Measurements from ENCODE around the gene SFXN5.

The SFXN5 gene

GRCh38 chr2:72982219-72982618 is 89.3 kb downstream of the SFXN5 start:
- ChIA-PET CTCF (interaction anchor here (2.6 kb wide), 1 partner anchor 8 kb away, joined by 18 read pairs; no protein-coding TSS in a partner anchor), POLR2A (no interaction called here)
- no peak overlapping the region for H3K4me3 ChIP-seq (ENCODE audit: low read depth, low read length)
- no peaks in the 10 kb centered on the region for H3K9me3 ChIP-seq (ENCODE audit: control insufficient read depth, insufficient read depth, low read depth, low read length)
- H3K4me1 ChIP-seq (ENCODE audit: control insufficient read depth, insufficient read depth, low read length): peaks cover 3% of the 10 kb centered on the region; the same call in 1 of the 2 replicates
- H3K27ac ChIP-seq (ENCODE audit: extremely low read depth, low read depth, low read length): no peak overlapping the region
- H3K36me3 ChIP-seq (ENCODE audit: control insufficient read depth in 2 of 2, insufficient read depth in 1 of 2, low read length in 2 of 2): peaks cover 0 to 3% of the 10 kb centered on the region in 2 experiments; a peak in 1 of 3 replicates
- TF ChIP-seq, protein P1, sequence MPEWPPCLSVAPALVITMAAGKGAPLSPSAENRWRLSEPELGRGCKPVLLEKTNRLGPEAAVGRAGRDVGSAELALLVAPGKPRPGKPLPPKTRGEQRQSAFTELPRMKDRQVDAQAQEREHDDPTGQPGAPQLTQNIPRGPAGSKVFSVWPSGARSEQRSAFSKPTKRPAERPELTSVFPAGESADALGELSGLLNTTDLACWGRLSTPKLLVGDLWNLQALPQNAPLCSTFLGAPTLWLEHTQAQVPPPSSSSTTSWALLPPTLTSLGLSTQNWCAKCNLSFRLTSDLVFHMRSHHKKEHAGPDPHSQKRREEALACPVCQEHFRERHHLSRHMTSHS (tag by site-specific recombination; IDR thresholded peaks at IDR 0.05): no peak
- TF ChIP-seq EGR2 (tag by site-specific recombination; IDR thresholded peaks at IDR 0.05; ENCODE audit: low read depth) (no peak), ZFP41 (tag by site-specific recombination; IDR thresholded peaks at IDR 0.05; ENCODE audit: borderline replicate concordance) (no peak)

GRCh38 chr2:72981536-72981935 is 90.0 kb downstream of the SFXN5 start:
- no peak for TF ChIP-seq KLF9 (tag by site-specific recombination; IDR thresholded peaks at IDR 0.05; ENCODE audit: low read depth)
- TF ChIP-seq ZFHX2 (tag by site-specific recombination; conservative IDR thresholded peaks at IDR 0.05): peak; percentile 33
- ChIA-PET POLR2A (interaction anchor here (0.5 kb wide), 1 partner anchor 223 kb away, joined by 3 read pairs; no protein-coding TSS in a partner anchor), CTCF (interaction anchor here (1.0 to 1.5 kb wide), 3 partner anchors 12 to 196 kb away, joined by 3 to 15 read pairs (median 3); no protein-coding TSS in a partner anchor)
- Histone ChIP-seq H3K9me3 (ENCODE audit: control insufficient read depth, insufficient read depth, low read depth, low read length) (no peaks in the 10 kb centered on the region), H3K4me3 (ENCODE audit: low read depth, low read length) (no peak overlapping the region), H3K4me1 (ENCODE audit: control insufficient read depth, insufficient read depth, low read length) (peaks cover 3% of the 10 kb centered on the region; the same call in 1 of the 2 replicates), H3K36me3 (ENCODE audit: control insufficient read depth in 2 of 2, insufficient read depth in 1 of 2, low read length in 2 of 2) (peaks cover 0 to 3% of the 10 kb centered on the region in 2 experiments; a peak in 1 of 3 replicates), H3K27ac (ENCODE audit: extremely low read depth, low read depth, low read length) (no peak overlapping the region)

- CTCF ChIA-PET: interaction anchor here (0.9 to 1.5 kb wide), 4 partner anchors 13 to 197 kb away, joined by 3 to 15 read pairs (median 3); no protein-coding TSS in a partner anchor
- TF ChIP-seq KLF17 (tag by site-specific recombination; IDR thresholded peaks at IDR 0.05) (no peak), KLF1 (tag by site-specific recombination; IDR thresholded peaks at IDR 0.05) (no peak), IKZF3 (tag by site-specific recombination; IDR thresholded peaks at IDR 0.05) (no peak), ZNF266 (tag by site-specific recombination; IDR thresholded peaks at IDR 0.05; ENCODE audit: low read depth) (no peak), ZNF510 (tag by site-specific recombination; IDR thresholded peaks at IDR 0.05; ENCODE audit: insufficient replicate concordance) (no peak), ZNF221 (tag by site-specific recombination; IDR thresholded peaks at IDR 0.05; ENCODE audit: borderline replicate concordance) (no peak), ZNF629 (tag by site-specific recombination; IDR thresholded peaks at IDR 0.05) (no peak), ZNF571 (tag by site-specific recombination; IDR thresholded peaks at IDR 0.05) (no peak), ZNF18 (tag by site-specific recombination; IDR thresholded peaks at IDR 0.05) (no peak), ZBTB44 (tag by site-specific recombination; IDR thresholded peaks at IDR 0.05) (no peak), ZNF514 (tag by site-specific recombination; IDR thresholded peaks at IDR 0.05) (no peak), ZNF391 (tag by site-specific recombination; IDR thresholded peaks at IDR 0.05; ENCODE audit: borderline replicate concordance, low read depth) (no peak)
- TF ChIP-seq, protein P2, sequence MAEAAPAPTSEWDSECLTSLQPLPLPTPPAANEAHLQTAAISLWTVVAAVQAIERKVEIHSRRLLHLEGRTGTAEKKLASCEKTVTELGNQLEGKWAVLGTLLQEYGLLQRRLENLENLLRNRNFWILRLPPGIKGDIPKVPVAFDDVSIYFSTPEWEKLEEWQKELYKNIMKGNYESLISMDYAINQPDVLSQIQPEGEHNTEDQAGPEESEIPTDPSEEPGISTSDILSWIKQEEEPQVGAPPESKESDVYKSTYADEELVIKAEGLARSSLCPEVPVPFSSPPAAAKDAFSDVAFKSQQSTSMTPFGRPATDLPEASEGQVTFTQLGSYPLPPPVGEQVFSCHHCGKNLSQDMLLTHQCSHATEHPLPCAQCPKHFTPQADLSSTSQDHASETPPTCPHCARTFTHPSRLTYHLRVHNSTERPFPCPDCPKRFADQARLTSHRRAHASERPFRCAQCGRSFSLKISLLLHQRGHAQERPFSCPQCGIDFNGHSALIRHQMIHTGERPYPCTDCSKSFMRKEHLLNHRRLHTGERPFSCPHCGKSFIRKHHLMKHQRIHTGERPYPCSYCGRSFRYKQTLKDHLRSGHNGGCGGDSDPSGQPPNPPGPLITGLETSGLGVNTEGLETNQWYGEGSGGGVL (tag by site-specific recombination; IDR thresholded peaks at IDR 0.05): no peak
- TF ChIP-seq, protein P1 (tag by site-specific recombination; IDR thresholded peaks at IDR 0.05): no peak
- TF ChIP-seq, protein P3, sequence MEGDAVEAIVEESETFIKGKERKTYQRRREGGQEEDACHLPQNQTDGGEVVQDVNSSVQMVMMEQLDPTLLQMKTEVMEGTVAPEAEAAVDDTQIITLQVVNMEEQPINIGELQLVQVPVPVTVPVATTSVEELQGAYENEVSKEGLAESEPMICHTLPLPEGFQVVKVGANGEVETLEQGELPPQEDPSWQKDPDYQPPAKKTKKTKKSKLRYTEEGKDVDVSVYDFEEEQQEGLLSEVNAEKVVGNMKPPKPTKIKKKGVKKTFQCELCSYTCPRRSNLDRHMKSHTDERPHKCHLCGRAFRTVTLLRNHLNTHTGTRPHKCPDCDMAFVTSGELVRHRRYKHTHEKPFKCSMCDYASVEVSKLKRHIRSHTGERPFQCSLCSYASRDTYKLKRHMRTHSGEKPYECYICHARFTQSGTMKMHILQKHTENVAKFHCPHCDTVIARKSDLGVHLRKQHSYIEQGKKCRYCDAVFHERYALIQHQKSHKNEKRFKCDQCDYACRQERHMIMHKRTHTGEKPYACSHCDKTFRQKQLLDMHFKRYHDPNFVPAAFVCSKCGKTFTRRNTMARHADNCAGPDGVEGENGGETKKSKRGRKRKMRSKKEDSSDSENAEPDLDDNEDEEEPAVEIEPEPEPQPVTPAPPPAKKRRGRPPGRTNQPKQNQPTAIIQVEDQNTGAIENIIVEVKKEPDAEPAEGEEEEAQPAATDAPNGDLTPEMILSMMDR (tag by site-specific recombination; IDR thresholded peaks at IDR 0.05): no peak
These were observed 90.8 kb downstream of the SFXN5 start for GRCh38 chr2:72980535-72981217.

More at GRCh38 chr2:72980535-72981217, 90.8 kb downstream of the SFXN5 start:
- H3K9me3 ChIP-seq (ENCODE audit: control insufficient read depth, insufficient read depth, low read depth, low read length): no peaks in the 10 kb centered on the region
- peaks cover 0 to 3% of the 10 kb centered on the region in 2 experiments; a peak in 1 of 3 replicates for H3K36me3 ChIP-seq (ENCODE audit: control insufficient read depth in 2 of 2, insufficient read depth in 1 of 2, low read length in 2 of 2)
- no peak overlapping the region for H3K27ac ChIP-seq (ENCODE audit: extremely low read depth, low read depth, low read length)
- peaks cover 3% of the 10 kb centered on the region; the same call in 1 of the 2 replicates for H3K4me1 ChIP-seq (ENCODE audit: control insufficient read depth, insufficient read depth, low read length)
- no peak overlapping the region for H3K4me3 ChIP-seq (ENCODE audit: low read depth, low read length)
- POLR2A ChIA-PET: interaction anchor here (0.6 kb wide), 1 partner anchor 15 kb away, joined by 3 read pairs; no protein-coding TSS in a partner anchor

Measured in HEK293 (cell line).